DMS53 treated with DMSO at 0.1 percent for 48 hours (cell line): ENCODE measurements around the gene KLHL10.

Experiments used
- DNase-seq: peaks from one replicate; lab custom pipeline; 2025; ENCODE audit not compliant: unreplicated experiment; lab: John Stamatoyannopoulos, UW

KLHL10 gene

DNA sequence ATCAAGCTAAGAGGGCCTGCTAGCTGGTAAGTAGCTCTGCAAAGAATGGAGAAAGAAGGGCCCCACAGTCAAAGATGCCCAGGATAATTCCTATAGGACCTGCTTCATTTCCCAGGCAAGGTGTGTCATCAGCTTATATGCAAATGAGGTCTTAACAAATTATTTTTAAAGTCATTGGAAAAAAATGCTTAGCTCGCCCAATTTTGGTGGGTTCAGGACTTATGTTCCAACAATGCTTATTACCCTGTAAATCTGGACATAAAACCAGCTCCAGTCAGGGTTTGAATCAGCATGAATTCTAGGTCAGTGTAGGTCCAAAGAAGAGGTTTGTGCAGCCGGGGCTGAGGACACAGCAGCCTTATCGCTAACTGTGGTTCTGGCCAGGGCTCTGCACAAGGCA is 55.8 kb downstream of the KLHL10 start:
- no peak for DNase-seq

DNA sequence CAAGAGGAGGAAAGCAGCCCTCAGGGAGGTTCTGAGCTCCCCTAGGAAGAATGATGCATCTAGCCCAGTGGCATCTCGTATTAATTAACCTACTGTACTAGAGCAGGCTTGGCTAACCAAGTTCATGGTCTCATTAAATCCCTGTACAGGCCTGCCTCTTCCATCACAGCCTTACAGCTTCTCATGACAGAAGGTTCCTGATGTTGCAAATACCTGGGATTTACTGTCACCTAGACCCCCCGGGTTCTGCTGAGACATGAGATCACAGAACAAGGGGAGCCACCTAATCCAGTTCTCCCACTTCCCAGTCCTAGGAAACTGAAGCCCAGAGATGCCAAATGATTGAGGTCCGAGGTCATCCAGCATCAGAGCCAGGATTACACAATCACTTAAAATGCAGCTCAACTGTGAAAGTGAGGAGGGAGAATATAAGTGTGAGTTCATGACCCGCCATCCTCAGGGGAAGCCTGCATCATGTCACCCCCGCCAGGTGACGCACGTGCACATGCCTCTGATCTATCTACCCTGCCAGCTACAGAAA is 57.2 kb downstream of the KLHL10 start:
- no peak for DNase-seq

DNA sequence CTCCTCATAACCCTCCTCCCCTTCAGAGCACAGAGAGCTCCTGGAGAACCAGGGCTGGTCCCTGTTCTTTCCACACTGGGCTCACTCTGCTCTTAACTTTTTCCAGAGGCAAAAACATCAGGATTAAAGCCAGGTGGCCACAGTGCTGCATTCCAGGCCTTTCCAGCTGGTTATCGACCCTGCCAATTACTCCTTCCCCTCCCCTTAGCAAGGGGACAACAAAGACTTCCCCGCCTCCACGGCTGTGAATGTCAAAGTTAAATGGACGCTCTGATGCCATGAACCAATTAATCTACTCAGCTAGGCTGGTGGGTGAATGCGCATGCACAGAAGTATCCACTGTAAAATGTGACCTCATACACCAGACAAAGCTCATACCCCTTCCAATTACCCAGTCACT is 58.0 kb downstream of the KLHL10 start:
- DNase-seq, result no peak

DNA sequence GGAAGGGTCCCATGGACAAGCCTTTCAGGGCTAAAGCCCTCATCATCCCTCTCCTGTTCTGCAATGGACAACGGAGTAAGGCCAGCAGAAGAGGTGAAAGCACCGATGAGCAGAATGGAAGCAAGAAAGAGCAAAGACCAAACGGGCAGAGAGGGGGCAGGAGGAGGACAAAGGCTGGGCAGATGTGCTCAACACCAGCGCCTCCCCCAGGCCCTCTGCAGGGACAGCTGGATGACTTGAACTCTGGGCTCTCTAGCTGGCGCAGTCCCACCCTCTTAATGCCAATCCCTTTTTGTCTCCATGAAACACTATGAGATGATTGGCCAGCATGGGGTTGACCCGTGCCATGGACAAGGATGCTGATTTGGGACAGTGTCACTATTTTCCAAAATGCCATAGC is 59.1 kb downstream of the KLHL10 start:
- DNase-seq, result no peak
